Measurements from ENCODE around the gene TEKT5. TPM values are rescaled to one million over a fixed set of nuclear protein-coding genes. Genes with fewer than 3 reads are reported as not detected.

TEKT5 gene
- total and polyA plus RNA-seq, 2 donors, result 0.19 to 0.32 TPM

Small RNA genes lying within 50 kb of the gene (small RNA-seq; reads per million reads assigned to genes)
- gene MTND4LP24 (not detected), gene MTND6P33 (not detected)

Other genes starting within 250 kb of the TEKT5 start
- gene EMP2, start 114.3 kb downstream of the TEKT5 start, total RNA-seq, result 47.3 TPM
- gene EMP2, start 114.3 kb downstream of the TEKT5 start, polyA plus RNA-seq, result 41.7 TPM
- gene NUBP1, start 48.9 kb upstream of the TEKT5 start, total RNA-seq, result 19.2 TPM
- gene NUBP1, start 48.9 kb upstream of the TEKT5 start, polyA plus RNA-seq, result 42.2 TPM
- gene TVP23A, start 123.9 kb upstream of the TEKT5 start, total RNA-seq, result 3.7 TPM
- 0.53 TPM for gene TVP23A, start 123.9 kb upstream of the TEKT5 start, polyA plus RNA-seq
- gene CIITA, start 182.3 kb upstream of the TEKT5 start, total RNA-seq, result 5.6 TPM
- gene CIITA, start 182.3 kb upstream of the TEKT5 start, polyA plus RNA-seq, result 6.4 TPM
- 20.8 TPM for gene DEXI, start 247.5 kb upstream of the TEKT5 start, total RNA-seq
- 64.5 TPM for gene DEXI, start 247.5 kb upstream of the TEKT5 start, polyA plus RNA-seq
- gene CLEC16A, start 249.6 kb upstream of the TEKT5 start, total RNA-seq, result 19.9 TPM
- gene CLEC16A, start 249.6 kb upstream of the TEKT5 start, polyA plus RNA-seq, result 10.9 TPM